Right atrium auricular region (tissue), 2 donors: ENCODE measurements around the gene KLF13. TPM values are rescaled to one million over a fixed set of nuclear protein-coding genes. Genes with fewer than 3 reads are reported as not detected.

Source experiments
- DNase-seq: peaks from one replicate; pipeline ENCODE4 v3.0.0-alpha.2; 2019; ENCODE audit warnings: low spot score
- H3K27ac ChIP-seq, 2 donors: fragments of 200-600 bp; sonication (generic); 1 replicate in 1 of 2; 2 replicates in 1 of 2; pipeline ENCODE4 v1.5.1; 2016 to 2019
- H3K27me3 ChIP-seq, 2 donors: fragments of 200-600 bp; sonication (generic); one replicate each; pipeline versions ENCODE4 v1.5.1 to v1.6.0; 2017 to 2019
- H3K36me3 ChIP-seq: fragments of 200-600 bp; sonication (generic); one replicate; pipeline ENCODE4 v1.5.1; 2016
- H3K4me1 ChIP-seq, 2 donors: fragments of 200-600 bp; sonication (generic); one replicate each; pipeline versions ENCODE4 v1.5.1 to v1.6.0; 2017 to 2019
- H3K4me3 ChIP-seq, 2 donors: fragments of 200-600 bp; sonication (generic); 1 replicate in 1 of 2; 2 replicates in 1 of 2; pipeline ENCODE4 v1.5.1; 2017 to 2019; ENCODE audit warnings: mild to moderate bottlenecking in 1 of 2, moderate library complexity in 1 of 2
- H3K9me3 ChIP-seq, 2 donors: fragments of 200-600 bp; sonication (generic); one replicate each; pipeline ENCODE4 v1.5.1; 2019
- CTCF ChIP-seq, 2 donors: fragments of 200-600 bp; sonication (generic); IDR thresholded peaks; one replicate each; pipeline ENCODE4 v1.5.1; 2019; ENCODE audit warnings: antibody characterized with exemption in 2 of 2
- total RNA-seq, 2 donors: library from RNA; depleted of rRNA; stranded (reverse); fragments of >200 nt; gene quantifications; one replicate each; pipeline ENCODE4 v1.1.0, GENCODE V29; 2016

KLF13 gene
- total RNA-seq, 2 donors from 2014 or later, result 52.8 to 54.6 TPM

- H3K9me3 ChIP-seq, result no peaks in the 10 kb centered on the region
- no peak for DNase-seq
- H3K36me3 ChIP-seq, result no peaks in the 10 kb centered on the region
- H3K27me3 ChIP-seq, result no peaks in the 10 kb centered on the region
- H3K4me1 ChIP-seq, result peaks cover 0 to 100% of the 10 kb centered on the region in 2 donors
- TF ChIP-seq CTCF (IDR thresholded peaks at IDR 0.05), result no peak
- H3K27ac ChIP-seq, result peak overlapping the region; percentile 99 to 100
- H3K4me3 ChIP-seq, result peak overlapping the region in 1 of 2 donors; percentile 8
Observed at GRCh38 chr15:31338318-31338878, 11.8 kb downstream of the KLF13 start.

GRCh38 chr15:31338879-31339557 is 12.4 kb downstream of the KLF13 start:
- H3K4me1 ChIP-seq, result peaks cover 0 to 100% of the 10 kb centered on the region in 2 donors
- DNase-seq, result peak; percentile 89
- no peaks in the 10 kb centered on the region for H3K36me3 ChIP-seq
- H3K9me3 ChIP-seq, result no peaks in the 10 kb centered on the region
- peak overlapping the region; percentile 99 to 100 for H3K27ac ChIP-seq
- peak overlapping the region in 1 of 2 donors; percentile 8 for H3K4me3 ChIP-seq
- no peak for TF ChIP-seq CTCF (IDR thresholded peaks at IDR 0.05)
- no peaks in the 10 kb centered on the region for H3K27me3 ChIP-seq

GRCh38 chr15:31339558-31339895 is 12.9 kb downstream of the KLF13 start:
- no peak for DNase-seq
- H3K36me3 ChIP-seq, result no peaks in the 10 kb centered on the region
- H3K4me1 ChIP-seq, result peaks cover 0 to 100% of the 10 kb centered on the region in 2 donors
- H3K4me3 ChIP-seq, result peak overlapping the region in 1 of 2 donors; percentile 0
- no peaks in the 10 kb centered on the region for H3K27me3 ChIP-seq
- no peaks in the 10 kb centered on the region for H3K9me3 ChIP-seq
- no peak for TF ChIP-seq CTCF (IDR thresholded peaks at IDR 0.05)
- H3K27ac ChIP-seq, result peak overlapping the region; percentile 99 to 100

GRCh38 chr15:31340047-31340446 is 13.4 kb downstream of the KLF13 start:
- peak overlapping the region; percentile 99 to 100 for H3K27ac ChIP-seq
- H3K27me3 ChIP-seq, result no peaks in the 10 kb centered on the region
- no peak for TF ChIP-seq CTCF (IDR thresholded peaks at IDR 0.05)
- H3K4me1 ChIP-seq, result peaks cover 0 to 100% of the 10 kb centered on the region in 2 donors
- DNase-seq, result no peak
- no peaks in the 10 kb centered on the region for H3K36me3 ChIP-seq
- no peaks in the 10 kb centered on the region for H3K9me3 ChIP-seq
- no peak overlapping the region for H3K4me3 ChIP-seq

GRCh38 chr15:31340592-31340991 is 14.0 kb downstream of the KLF13 start:
- Histone ChIP-seq H3K36me3 (no peaks in the 10 kb centered on the region), H3K4me3 (no peak overlapping the region), H3K4me1 (peaks cover 0 to 100% of the 10 kb centered on the region in 2 donors), H3K9me3 (no peaks in the 10 kb centered on the region), H3K27me3 (no peaks in the 10 kb centered on the region), H3K27ac (peak overlapping the region; percentile 8 to 99)
- no peak for TF ChIP-seq CTCF (IDR thresholded peaks at IDR 0.05)
- no peak for DNase-seq
